Epidermal melanocyte (primary cell): ENCODE data around the gene PPP1R3G.
A peak's percentile ranks its signal among the peaks of the same experiment; 100 is the strongest.

Experiments
- DNase-seq: peaks from one replicate; pipeline ENCODE4 v3.0.0; 2011; ENCODE audit warnings: low spot score; ENCODE audit not compliant: insufficient read length

PPP1R3G gene

DNA sequence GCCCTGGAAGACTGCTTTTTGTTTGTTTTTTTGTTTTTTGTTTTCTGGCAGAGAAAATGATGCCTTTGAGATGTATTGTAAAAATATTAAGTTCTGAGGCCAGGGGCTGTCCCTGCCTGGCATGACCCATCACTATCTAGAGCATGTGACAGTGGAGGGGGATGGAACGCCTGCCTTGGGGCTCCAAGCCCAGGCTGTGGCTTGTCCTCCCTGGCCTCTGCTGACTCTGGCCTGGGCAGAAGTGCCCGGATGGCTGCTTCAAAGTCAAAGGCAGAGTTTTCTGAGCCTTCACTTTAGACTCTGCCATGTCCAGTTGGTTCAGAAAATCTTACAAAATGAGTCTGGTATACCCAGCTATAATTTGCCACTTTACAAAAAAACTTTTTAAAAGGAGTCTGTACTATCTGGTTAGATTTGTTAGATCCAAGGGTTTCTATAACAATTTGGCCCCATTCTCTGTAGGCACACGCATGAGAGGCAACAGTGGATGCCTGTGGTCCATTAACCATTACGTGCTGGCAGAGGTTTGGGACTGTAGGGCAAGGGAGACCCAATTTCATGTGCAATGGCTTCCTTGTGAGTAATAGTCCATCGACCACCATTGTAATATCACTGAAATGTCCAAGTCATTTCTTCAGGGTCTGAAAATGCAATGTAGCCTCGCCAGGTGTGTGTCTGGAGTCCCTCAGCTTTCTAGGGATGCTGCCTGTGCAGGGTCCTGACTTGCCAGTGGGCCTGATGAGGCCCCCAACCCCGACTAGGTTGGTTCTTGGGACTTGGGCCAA is 8.3 kb downstream of the PPP1R3G start:
- no peak for DNase-seq

DNA sequence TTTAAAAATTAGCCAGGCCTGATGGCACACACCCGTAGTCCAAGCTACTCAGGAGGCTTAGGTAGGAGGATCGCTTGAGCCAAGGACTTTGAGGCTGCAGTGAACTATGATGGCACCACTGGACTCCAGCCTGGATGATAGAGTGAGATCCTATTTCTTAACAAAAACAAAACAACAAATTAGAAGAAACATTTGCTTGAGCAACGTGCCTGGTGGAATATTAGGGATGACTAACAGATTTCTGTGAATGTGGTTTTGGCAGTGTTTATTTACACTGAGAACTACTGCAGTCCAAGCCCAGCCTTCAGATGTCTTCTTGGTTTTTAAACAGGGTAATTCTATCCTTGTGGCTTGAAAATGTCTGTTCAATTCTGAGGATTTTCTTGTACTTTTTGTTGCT is 9.2 kb downstream of the PPP1R3G start:
- peak; percentile 44 for DNase-seq

DNA sequence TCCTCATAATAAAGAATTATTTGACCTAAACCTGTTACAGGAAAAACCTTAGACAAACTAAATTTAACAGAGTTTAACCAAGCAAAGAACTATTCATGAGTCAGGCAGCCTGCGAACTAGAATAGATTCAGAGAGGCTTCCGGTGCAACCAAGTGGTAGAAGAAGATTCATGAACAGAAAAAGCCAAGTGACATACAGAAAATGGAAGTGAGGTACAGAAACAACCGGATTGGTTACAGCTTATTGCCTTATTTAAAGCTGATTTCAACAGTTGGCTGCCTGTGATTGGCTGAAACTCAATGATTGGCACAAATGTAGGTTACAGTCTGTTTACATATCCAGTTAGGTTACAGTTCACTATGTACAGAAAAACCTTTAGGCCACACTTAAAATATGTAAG is 10.1 kb downstream of the PPP1R3G start:
- no peak for DNase-seq

DNA sequence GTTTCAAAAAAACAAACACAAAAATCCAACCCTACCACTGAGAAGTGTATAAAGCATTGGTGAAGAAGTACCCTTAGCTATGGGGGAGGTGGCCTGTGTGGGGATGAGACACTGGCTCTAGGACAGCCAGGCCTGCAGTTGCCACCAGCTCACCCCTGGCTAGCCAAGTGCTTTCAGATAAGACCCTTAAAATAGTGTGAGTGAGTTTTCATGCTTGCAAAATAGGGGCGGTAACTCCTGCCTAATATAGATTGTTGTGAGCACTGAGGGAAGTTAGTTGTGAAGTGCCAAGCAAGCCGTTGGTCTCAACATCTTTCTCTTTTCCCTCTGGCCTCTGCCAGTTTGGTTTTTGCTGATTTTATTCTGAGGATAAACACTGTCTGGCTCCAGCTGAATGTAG is 11.3 kb downstream of the PPP1R3G start:
- DNase-seq, result no peak

DNA sequence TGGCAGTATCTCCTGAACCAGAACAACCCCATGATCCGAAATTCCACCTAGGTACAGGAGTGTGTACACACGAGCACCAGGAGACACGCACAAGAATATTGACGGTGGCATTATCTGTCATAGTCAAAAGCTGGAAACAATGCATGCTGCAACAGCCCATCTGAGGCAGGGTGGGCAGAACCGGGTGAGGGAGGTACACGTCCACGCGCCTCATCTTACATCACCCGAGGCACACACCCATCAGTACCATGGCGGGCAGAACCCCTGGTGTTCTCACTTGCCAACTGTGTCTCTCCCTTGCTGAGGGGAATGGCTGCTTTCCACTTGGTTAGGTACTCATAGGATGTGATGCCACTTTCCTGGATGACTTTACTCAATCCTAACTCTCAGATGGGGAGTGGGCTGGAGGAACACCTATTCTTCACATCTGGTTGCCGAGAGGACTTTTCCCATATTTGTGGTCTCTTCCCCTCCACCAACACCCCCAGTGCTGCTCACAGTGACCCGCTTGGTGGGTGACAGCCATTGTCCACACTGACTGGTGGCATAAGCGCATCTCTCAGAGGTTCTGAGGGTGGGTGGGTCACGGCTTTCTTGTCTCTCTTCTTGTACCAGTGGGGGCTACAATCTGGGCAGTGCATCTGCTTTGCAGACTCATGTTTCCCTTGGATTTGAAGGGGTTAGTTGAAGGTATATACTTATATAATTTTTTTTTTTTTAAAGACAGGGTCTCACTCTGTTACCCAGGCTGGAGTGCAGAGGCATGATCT is 13.5 kb downstream of the PPP1R3G start:
- no peak for DNase-seq

DNA sequence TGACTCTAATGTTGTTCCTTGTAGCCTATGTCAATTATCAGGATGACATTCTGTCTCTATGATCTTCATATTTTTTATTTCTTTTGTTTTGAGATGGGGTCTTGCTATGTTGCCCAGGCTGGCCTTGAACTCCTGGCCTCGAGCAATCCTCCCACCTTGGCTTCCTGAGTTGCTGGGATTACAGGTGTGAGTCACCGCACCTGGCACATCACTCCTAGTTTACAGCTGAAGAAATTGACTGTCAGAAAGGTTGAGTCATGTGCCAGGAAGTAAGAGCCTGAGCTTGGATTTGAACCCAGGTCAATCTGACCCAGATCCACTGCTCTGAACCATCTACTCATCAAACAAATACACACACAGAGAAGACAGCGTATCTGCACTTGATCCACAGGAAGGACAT is 14.4 kb downstream of the PPP1R3G start:
- DNase-seq, result no peak

DNA sequence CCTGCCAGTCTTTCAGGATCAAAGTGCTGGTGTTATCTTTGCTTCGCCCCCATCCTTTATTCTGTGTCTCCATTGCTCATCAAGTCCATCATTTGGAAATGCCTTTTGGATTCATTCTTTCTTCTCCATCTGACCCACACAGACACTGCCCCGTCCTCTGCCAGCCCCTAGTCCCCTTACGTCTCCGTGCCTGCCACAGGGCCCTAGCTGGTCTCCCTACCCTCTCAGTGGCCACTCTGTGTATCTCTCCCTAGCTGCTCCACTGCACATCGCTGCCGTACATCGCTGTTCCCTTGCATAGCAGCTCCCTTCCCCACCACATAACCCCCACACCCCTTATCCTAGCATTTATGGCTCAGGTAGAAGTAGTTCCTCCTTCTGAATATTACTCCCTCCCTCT is 15.7 kb downstream of the PPP1R3G start:
- no peak for DNase-seq

DNA sequence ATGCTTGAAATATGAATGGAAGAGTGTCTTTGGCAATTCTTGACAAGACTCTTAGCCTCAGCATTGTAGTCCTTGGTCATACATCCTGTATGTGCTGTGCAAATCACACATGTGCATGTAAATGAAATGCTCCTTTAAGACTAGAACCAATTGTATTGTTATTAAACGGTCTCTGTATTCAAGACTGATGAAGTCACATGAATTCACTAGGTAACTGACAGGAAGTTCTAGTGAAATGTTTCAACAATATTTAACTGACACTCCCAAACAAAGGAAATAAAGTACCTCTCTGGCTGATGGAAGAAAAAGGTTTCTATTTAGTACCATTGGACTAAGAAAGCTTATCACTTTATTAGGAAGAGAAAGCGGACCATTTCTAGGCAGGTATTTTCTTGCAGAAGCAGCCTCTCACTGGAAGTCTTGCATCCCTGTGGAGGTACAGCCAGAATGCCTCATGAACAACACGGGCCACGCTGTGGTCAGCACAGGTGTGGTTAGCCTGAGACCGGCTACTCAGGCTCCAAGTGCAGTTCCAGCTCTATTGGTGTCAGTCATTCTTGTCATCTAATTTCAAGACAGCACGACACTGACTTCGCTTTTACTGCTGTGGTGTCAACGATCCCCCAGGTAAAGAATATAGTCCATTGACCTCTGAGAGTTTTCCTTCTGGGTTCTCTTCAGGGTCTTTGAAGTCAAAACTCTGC is 17.3 kb downstream of the PPP1R3G start:
- no peak for DNase-seq

DNA sequence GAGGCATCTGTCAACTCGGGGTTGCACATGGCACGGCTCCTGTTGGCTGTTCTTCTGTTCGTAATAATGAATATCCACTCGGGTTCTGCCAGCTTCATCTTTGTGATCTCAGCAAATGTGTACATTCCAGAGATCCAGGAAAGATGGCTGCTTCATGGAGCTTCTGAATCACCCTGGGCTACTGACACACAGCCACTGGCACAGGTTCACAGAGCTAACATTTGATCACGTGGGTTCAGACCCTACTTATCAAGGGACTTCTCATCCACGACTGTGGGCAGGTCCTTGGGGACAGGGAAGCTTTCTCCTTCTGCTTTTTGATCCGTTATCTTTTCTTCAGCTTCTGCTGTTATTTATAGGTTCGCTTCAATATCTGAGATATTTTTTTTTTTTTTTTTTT is 18.1 kb downstream of the PPP1R3G start:
- DNase-seq, result no peak

DNA sequence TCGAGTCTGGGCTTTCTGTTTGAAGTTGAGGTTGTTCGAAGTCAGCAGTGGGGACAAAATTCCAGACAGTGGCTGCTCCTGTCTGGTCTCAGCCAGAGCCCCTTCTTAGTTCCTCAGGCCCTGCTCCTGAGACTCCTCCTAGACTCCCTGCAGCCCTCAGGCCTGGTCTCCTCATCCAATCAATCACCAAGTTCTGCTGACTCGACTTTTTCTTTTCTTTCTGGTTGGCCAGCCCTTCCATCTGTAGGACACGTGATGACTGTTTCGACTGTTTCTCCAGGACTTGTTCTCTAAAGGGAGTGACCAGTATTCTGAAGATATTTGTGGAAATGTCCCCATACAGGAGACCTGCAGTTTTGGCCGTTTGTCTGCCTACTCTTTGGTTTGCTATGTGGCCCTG is 19.5 kb downstream of the PPP1R3G start:
- DNase-seq, result no peak

DNA sequence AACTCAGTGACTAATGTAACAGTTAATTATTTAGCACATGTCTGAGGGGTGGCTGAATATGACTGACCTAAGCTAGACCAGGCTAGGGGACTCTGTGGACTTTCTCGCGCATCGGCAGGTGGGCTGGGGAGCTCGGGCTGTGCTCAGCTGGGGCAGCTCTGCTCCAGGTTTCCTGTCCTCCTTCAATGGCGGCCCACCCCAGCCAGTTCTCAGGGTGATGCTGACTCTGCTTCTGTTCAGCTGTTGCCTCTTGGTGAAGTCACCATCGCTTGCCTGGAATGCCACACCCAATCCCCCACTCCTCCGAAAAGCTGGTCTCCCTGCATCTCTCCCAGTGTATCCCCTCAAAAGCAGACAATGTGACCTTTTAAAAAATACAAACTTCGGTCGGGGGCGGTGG is 20.0 kb downstream of the PPP1R3G start:
- no peak for DNase-seq

DNA sequence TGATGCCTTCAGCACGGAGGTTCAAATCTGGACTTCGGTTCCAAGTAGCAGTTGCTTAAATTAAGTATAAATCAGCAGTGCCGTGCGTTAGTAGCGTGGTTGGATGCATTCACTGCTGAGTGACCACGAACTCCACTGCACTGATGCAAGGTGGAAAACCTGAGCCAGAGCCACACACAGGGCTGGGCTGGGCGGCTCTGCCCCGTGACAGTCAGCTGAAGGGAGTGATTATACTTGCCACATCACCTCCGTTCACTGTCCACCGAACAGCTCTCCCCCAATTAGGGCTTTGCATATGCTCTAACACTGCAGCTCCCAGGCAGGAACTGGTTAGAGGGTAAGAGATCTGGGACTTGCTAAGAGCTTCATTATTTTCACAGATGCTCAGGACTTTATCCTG is 22.2 kb downstream of the PPP1R3G start:
- no peak for DNase-seq

DNA sequence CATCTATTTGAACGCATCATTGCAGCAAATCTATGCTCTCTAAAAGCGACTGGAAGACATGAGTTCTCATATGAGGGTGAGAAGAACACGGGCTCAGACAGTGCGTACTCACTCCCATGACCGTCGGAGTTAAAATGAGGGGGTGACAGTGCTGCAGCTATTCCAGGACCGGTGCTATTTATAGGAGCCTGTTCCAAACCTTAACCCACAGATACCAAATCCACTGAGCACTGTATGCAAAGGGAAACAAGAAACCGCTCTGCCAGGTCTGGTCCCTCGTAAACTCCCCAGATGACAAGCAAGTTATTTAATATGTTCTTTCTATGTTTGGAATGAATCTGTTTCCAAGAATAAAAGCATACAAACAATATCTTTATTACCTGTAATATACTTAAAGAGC is 22.9 kb downstream of the PPP1R3G start:
- no peak for DNase-seq

DNA sequence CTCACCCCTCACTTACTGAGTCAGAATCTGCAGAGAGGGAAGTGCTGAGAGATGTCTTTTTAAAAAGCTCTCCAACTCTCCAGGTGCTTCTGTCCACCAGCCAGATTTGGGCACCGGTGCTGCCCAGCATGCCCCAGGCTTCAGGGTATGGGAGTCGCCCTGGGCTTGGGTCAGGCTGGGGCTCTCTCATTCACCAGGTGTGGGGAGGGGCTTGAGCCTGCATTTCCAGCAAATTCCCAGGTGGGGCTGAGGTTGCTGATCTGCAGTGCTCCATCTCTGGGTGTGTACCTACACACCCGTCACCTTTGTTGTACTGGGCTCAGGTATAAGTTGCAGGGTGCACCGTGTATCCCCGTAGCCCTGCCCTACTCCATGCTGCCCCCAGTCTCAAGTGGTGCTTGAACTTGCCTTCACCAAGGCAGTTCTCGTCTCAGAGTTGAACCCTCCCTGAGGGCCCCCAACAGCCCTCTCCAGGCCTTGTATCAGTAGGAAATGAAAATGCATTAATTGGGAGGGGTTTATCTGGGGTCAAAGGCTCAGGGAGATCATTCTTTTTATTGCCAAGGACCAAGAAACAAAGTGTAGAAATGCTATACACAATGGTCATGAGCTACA is 23.5 kb downstream of the PPP1R3G start:
- no peak for DNase-seq

DNA sequence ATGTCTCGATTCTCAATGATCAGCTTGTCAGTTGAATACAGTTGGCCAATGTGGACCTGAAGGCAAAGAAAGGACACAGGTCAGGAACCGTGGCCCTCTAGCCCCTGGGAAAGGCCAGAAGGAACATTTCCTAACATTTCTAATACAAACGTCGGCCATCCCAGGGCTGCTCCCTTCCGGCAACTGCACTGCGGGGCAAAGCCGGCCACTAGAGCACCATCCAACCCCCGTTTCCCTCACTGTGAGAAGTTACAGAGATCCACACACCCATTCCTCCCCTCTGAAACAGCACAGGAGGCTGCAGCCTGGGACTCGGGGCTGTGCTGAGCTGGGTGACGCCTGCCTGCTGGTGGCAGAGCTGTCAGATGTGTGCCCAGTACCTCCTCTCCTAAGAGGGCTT is 24.3 kb downstream of the PPP1R3G start:
- DNase-seq, result no peak

DNA sequence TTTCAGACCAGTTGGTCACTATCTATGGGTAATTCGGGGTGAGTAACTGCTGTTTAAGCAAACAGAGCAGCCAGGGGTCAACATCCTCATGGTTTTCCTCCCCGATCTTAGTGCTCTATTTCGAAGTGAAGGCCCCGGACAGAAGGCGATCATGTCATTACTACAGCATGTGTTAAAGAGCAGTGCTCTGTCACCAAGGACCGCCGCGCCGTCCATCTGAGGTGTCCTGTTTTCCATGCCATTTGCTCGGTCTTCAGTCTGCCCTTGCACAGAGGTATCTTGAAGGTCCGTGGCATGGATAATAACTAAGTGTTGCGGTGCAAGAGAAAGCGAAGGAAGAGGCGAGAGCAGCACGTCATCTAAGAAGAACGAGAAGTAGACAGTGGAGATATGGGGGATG is 25.1 kb downstream of the PPP1R3G start:
- DNase-seq, result no peak

DNA sequence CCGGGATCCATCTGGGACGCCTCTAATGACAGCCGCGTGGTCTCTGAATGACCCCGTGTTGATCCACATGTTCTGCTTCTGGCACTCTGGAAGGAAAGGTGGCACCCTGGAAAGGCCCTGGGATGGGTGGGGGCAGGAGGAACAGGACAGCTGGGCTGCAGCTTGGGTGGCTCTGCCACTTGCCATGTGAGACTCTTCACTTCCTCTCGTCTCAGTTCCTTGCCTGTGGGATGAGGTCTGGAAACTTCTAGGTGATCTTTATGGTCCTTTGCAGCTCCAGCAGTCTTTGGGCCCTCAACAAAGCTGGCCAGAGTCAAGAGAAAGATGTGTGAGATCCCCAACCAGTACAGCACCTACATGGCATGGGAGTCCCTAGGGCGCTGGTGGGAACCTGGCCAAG is 26.5 kb downstream of the PPP1R3G start:
- no peak for DNase-seq

DNA sequence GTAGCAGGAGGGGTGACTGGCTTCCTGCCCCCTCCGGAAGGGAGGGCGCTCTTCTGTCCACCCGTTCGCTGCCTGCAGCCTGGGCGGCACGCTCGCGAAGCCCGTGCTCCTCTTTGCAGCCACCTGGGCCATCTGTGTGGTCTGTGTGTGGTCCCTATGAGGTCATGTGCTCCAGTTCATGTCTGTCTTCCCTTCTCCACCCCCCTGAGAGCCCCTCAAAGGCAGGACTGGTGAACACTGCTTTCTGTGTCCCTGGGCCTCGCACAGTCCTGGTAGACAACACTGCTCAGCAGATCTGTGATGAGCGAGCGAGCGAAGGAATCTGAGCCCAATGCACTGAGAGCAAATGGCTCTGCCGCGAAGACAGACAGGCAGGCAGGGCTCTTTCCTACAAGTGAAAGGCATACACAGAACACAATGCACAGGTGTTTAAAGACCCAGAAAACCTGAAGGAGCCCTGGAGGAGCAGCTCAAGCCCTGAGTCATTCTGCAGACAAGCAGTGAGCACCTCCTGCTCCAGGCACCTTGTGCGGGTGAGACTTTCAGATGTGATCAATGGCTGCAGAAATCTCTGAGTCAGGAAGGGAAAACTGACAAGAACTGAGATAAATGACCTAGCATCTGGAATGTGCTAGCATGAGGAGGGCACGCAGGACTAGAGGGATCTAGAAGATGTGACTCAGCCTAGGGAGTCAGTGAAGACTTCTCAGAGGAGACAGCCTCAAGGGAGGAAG is 27.1 kb downstream of the PPP1R3G start:
- DNase-seq, result no peak

DNA sequence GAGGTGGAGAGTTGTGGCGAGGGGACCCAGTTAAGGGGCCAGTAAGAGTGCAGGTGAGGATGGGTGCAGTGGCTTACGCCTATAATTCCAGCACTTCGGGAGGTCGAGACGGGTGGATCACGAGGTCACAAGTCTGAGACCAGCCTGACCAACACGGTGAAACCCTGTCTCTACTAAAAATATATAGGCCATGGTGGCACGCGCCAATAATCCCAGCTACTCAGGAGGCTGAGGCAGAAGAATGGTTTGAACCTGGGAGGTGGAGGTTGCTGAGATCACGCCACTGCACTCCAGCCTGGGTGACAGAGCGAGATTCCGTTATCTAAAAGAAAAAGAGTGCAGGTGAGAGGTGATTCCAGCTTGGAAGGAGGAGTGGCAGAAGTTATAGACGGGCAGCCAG is 28.0 kb downstream of the PPP1R3G start:
- no peak for DNase-seq

DNA sequence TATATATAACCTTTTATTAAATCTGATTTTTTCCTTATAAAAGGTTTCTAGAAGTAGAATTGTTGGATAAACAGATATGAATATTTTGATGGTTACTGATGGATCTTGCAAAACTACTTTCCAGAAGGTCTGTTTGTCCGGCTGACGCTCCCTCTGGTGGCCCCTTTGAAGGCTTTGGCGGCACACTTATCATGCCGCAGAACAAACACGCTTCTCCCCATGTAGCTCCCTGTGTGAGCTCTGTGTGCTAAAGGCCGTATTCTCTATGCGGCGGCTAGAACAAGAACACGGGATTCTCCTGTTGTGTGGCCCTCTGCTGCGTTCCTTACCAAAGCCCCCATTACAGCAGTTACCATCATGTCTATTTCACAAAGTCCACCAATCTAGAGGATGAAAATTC is 30.0 kb downstream of the PPP1R3G start:
- DNase-seq, result no peak

DNA sequence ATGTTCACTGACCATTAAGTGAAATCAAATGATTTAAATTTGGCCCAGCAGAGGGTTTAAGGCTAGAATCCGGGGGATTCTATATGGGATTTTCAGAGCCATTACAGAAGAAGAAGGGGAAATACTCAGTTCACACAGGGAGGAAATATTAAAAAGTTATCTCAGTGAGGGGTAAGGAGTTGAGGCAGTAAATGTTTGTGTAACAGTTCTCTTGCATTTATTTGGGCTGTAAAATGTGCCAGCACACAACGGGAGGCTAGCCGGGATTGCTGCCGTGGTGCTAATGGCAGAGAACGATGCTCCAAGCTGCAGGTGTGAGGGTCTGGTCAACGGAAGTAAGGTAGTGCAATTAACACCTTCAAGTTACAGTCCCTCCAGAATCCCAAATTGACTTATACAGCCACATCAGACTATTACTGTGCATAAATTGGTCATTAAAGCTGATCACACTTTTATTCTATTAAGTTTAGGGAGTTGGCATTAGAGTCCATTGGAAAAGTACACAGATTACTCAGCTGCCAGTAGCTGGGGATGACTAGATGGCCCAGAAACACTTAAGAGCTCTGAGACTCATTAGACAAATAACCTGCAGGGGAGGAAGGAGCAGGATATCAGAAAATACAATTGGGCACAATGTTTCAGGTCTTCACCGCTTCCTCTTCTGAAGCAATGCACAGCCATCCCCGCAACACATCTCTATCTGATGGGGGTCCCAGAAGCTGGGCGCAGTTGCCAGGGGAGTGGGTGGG is 31.3 kb downstream of the PPP1R3G start:
- DNase-seq, result no peak
